ENCODE measurements around the gene ZSCAN31.

Gene ZSCAN31

DNA sequence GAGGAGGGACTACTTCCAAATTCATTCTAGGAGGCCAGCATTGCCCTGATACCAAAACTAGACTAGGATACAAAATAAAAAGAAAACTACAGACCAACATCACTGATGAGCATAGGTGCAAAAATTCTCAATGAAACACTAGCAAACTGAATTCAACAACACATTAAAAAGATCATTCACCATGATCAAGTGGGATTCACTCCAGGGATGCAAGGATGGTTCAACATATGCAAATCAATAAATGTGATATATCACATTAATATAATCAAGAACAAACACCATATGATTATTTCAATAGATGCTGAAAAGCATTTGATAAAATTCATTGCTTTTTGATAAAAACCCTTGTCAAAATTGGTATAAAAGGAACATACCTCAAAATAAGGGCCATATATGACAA is 44.4 kb downstream of the ZSCAN31 start:
- H3K9me3 ChIP-seq (ENCODE audit: control insufficient read depth in 2 of 2, low read length in 2 of 2): no peaks in the 10 kb centered on the region
- H3K4me3 ChIP-seq (ENCODE audit: low read length in 2 of 2): no peak overlapping the region
- H3K36me3 ChIP-seq (ENCODE audit: control insufficient read depth in 2 of 2, insufficient read depth in 2 of 2, low read length in 2 of 2): peaks cover 5 to 6% of the 10 kb centered on the region in 2 donors
- no peak overlapping the region for H3K27ac ChIP-seq (ENCODE audit: low read depth in 2 of 2, low read length in 2 of 2)
- no peaks in the 10 kb centered on the region for H3K27me3 ChIP-seq (ENCODE audit: control insufficient read depth in 2 of 2, insufficient read depth in 2 of 2, low read length in 2 of 2)
- no peaks in the 10 kb centered on the region for H3K4me1 ChIP-seq (ENCODE audit: control insufficient read depth in 2 of 2, insufficient read depth in 2 of 2, low read length in 2 of 2)
- H3K9ac ChIP-seq (ENCODE audit: low read depth in 1 of 2, low read length in 2 of 2): no peak overlapping the region

DNA sequence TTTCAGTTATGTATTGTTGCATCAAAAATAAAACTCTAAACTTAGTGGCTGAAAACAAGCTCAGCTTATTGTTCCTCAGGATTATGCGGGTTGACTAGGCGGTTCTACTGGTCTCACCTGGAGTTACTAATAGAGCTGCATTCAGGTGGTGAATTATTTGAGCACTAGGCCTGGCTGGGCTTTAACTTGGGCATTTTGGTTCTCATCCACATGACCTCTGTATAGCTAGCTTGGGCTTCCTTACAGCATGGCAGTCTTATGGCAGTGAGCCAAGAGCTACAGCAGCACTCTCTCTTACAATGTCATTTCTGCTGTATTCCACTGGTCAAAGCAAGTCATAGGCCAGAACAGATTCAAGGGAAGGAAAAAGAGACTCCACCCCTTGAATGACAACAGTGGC is 53.0 kb downstream of the ZSCAN31 start:
- H3K4me3 ChIP-seq (ENCODE audit: low read length in 2 of 2): no peak overlapping the region
- H3K36me3 ChIP-seq (ENCODE audit: control insufficient read depth in 2 of 2, insufficient read depth in 2 of 2, low read length in 2 of 2): peaks cover 6 to 7% of the 10 kb centered on the region in 2 donors
- no peak overlapping the region for H3K27ac ChIP-seq (ENCODE audit: low read depth in 2 of 2, low read length in 2 of 2)
- no peaks in the 10 kb centered on the region for H3K27me3 ChIP-seq (ENCODE audit: control insufficient read depth in 2 of 2, insufficient read depth in 2 of 2, low read length in 2 of 2)
- H3K4me1 ChIP-seq (ENCODE audit: control insufficient read depth in 2 of 2, insufficient read depth in 2 of 2, low read length in 2 of 2): peaks cover 3 to 4% of the 10 kb centered on the region in 2 donors
- H3K9me3 ChIP-seq (ENCODE audit: control insufficient read depth in 2 of 2, low read length in 2 of 2): no peaks in the 10 kb centered on the region
- H3K9ac ChIP-seq (ENCODE audit: low read depth in 1 of 2, low read length in 2 of 2): no peak overlapping the region

DNA sequence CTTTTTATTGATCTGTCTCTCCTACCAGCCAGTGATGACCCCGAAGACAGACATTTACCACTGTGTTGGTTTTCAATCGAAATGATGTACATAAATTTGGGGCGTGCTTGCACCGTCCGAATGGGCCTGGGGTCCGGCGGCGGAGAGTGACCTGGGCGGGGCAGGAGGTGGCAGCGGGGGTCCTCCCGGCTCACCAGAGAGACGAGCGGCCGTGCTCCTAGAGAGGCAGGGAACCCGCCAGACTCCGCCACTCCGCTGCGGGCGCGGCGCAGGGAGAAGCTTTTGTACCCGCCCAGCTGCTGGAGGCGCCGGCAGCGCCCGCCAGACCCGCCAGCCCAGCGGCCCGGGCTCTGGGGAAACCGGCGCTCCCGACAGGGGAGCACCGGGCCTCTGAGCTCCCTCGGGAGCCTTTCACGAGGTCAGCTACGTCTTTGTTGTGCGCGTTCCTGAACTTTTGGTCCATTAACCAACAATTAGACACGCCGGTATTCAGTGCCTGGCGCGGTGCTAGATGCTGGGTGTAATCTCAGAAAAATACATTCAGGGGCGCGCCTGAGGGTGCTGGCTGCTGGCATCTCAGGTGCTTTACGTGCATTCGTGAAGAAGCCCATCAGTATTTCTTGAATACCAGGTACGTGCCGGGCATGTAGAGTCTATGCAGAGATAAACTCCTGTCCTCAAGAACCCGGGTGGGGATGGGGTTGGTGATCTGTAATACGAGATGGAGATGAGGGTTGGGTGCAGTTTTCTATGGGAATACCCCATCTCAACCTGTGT is 54.5 kb downstream of the ZSCAN31 start, which contains the start of gene PGBD1:
Gene PGBD1, plus strand, starts transcription at position 285 of the 777 bp plus-strand sequence. CDS start 2,242 bp downstream, outside the sequence.
- Histone ChIP-seq H3K27ac (ENCODE audit: low read depth in 2 of 2, low read length in 2 of 2) (no peak within 1 kb of the TSS), H3K9ac (ENCODE audit: low read depth in 1 of 2, low read length in 2 of 2) (peak within 1 kb of the TSS; percentile 53 to 77), H3K27me3 (ENCODE audit: control insufficient read depth in 2 of 2, insufficient read depth in 2 of 2, low read length in 2 of 2) (no peaks in the 10 kb centered on the region), H3K36me3 (ENCODE audit: control insufficient read depth in 2 of 2, insufficient read depth in 2 of 2, low read length in 2 of 2) (peaks cover 7 to 10% of the 10 kb centered on the region in 2 donors), H3K4me3 (ENCODE audit: low read length in 2 of 2) (peak within 1 kb of the TSS; percentile 75 to 79), H3K4me1 (ENCODE audit: control insufficient read depth in 2 of 2, insufficient read depth in 2 of 2, low read length in 2 of 2) (peaks cover 3 to 4% of the 10 kb centered on the region in 2 donors), H3K9me3 (ENCODE audit: control insufficient read depth in 2 of 2, low read length in 2 of 2) (no peaks in the 10 kb centered on the region)

DNA sequence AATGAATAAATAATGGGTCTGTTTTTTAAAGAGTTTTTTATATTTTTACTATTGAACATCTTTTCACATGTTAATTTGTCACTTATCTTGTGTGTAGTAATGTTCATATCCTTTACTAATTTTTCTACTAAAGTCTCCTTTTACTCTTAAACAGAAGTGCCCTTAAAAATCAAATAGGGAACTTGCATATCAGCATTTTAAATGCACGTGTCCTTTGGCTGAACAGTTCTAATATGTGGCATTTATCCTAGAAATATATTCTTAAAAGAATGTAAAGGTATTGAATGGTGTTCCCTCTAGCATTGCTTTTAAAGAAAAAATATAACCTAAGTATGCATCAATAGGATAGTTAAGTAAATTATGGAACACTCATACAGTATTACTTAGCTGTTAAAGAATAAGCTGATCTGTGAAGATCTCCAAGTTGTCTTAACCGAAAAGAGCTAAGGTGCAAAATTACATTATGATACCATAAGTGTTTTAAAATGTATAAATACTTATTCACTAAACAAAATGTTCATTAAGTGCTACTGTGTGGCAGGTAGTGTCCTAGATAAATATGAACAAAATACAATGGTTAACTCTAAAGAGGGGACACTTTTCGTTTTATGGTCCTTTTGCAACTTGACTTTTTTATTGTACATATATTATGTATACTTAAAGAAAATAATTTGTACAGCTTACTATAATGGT is 55.2 kb downstream of the ZSCAN31 start:
- Histone ChIP-seq H3K9me3 (ENCODE audit: control insufficient read depth in 2 of 2, low read length in 2 of 2) (no peaks in the 10 kb centered on the region), H3K27ac (ENCODE audit: low read depth in 2 of 2, low read length in 2 of 2) (no peak overlapping the region), H3K4me3 (ENCODE audit: low read length in 2 of 2) (peak overlapping the region; percentile 75 to 79), H3K9ac (ENCODE audit: low read depth in 1 of 2, low read length in 2 of 2) (peak overlapping the region in 1 of 2 donors; percentile 36), H3K4me1 (ENCODE audit: control insufficient read depth in 2 of 2, insufficient read depth in 2 of 2, low read length in 2 of 2) (peaks cover 3 to 4% of the 10 kb centered on the region in 2 donors), H3K36me3 (ENCODE audit: control insufficient read depth in 2 of 2, insufficient read depth in 2 of 2, low read length in 2 of 2) (peaks cover 14 to 17% of the 10 kb centered on the region in 2 donors), H3K27me3 (ENCODE audit: control insufficient read depth in 2 of 2, insufficient read depth in 2 of 2, low read length in 2 of 2) (no peaks in the 10 kb centered on the region)

DNA sequence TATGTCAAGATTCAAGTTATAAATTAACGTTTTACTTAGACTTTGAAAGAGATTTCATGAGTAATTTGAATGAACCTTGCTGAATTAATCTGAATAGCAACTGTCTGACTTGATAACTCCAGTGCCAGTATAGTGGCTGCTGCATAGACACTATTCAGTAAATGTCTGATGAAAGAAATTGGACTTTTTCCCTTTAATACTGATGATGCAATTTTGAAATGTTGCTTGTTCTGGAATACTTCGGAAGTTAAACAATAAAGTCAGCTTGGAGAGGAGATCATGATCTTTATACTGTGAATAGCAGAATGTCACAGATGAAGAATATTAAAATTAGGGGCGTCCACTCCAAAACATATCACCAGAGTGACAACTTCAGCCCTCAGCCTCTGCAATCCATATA is 58.2 kb downstream of the ZSCAN31 start:
- no peaks in the 10 kb centered on the region for H3K27me3 ChIP-seq (ENCODE audit: control insufficient read depth in 2 of 2, insufficient read depth in 2 of 2, low read length in 2 of 2)
- H3K9ac ChIP-seq (ENCODE audit: low read depth in 1 of 2, low read length in 2 of 2): no peak overlapping the region
- no peak overlapping the region for H3K4me3 ChIP-seq (ENCODE audit: low read length in 2 of 2)
- no peak overlapping the region for H3K27ac ChIP-seq (ENCODE audit: low read depth in 2 of 2, low read length in 2 of 2)
- H3K9me3 ChIP-seq (ENCODE audit: control insufficient read depth in 2 of 2, low read length in 2 of 2): no peaks in the 10 kb centered on the region
- peaks cover 3 to 4% of the 10 kb centered on the region in 2 donors for H3K4me1 ChIP-seq (ENCODE audit: control insufficient read depth in 2 of 2, insufficient read depth in 2 of 2, low read length in 2 of 2)
- H3K36me3 ChIP-seq (ENCODE audit: control insufficient read depth in 2 of 2, insufficient read depth in 2 of 2, low read length in 2 of 2): peaks cover 27% of the 10 kb centered on the region in 2 donors

DNA sequence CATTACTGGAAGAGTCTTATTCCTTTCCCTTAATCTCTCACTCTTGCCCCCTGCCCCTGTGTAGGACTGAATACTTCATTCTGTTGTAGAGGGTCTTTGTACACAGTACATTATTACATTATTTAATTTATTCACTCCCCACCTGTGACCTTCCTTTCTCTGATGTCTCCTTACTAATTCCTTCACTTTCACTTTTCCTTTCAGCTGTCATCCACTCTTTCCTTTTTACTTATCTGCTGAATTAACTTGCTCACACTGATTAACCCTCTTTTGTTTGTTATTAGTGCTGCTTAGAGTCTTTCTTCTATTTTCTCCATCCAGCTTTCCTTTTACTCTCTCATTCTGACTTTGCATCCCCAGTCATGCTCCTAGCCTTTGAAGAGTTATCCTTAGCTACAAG is 61.1 kb downstream of the ZSCAN31 start:
- peaks cover 30 to 37% of the 10 kb centered on the region in 2 donors for H3K36me3 ChIP-seq (ENCODE audit: control insufficient read depth in 2 of 2, insufficient read depth in 2 of 2, low read length in 2 of 2)

More for the DNA sequence above, 61.1 kb downstream of the ZSCAN31 start:
- no peaks in the 10 kb centered on the region for H3K9me3 ChIP-seq (ENCODE audit: control insufficient read depth in 2 of 2, low read length in 2 of 2)
- no peak overlapping the region for H3K27ac ChIP-seq (ENCODE audit: low read depth in 2 of 2, low read length in 2 of 2)
- H3K9ac ChIP-seq (ENCODE audit: low read depth in 1 of 2, low read length in 2 of 2): no peak overlapping the region
- no peaks in the 10 kb centered on the region for H3K4me1 ChIP-seq (ENCODE audit: control insufficient read depth in 2 of 2, insufficient read depth in 2 of 2, low read length in 2 of 2)
- H3K4me3 ChIP-seq (ENCODE audit: low read length in 2 of 2): no peak overlapping the region
- H3K27me3 ChIP-seq (ENCODE audit: control insufficient read depth in 2 of 2, insufficient read depth in 2 of 2, low read length in 2 of 2): no peaks in the 10 kb centered on the region

All from mucosa of rectum (tissue), 2 donors.